Neural cell (in vitro differentiated cells): ENCODE data around the gene UBAP1L.

Experiments used
- CTCF ChIP-seq: fragments of 450-650 bp; IDR thresholded peaks from 2 replicates; pipeline ENCODE4 v1.5.1; 2014; ENCODE audit warnings: antibody characterized with exemption, mild to moderate bottlenecking, moderate library complexity; ENCODE audit not compliant: poor library complexity, severe bottlenecking
- EP300 ChIP-seq: fragments of 450-650 bp; conservative IDR thresholded peaks from 2 replicates; pipeline ENCODE4 v1.6.1; 2014; ENCODE audit warnings: antibody characterized with exemption, mild to moderate bottlenecking, moderate library complexity; ENCODE audit not compliant: poor library complexity, severe bottlenecking
- EZH2 ChIP-seq: fragments of 200-600, 300-800 bp; shearing (Covaris generic), sonication (generic); IDR thresholded peaks from 2 replicates; pipeline ENCODE4 v1.6.1; 2014; ENCODE audit warnings: antibody characterized with exemption, low read length, borderline replicate concordance, mild to moderate bottlenecking; ENCODE audit not compliant: insufficient read depth, poor library complexity, severe bottlenecking
- MXI1 ChIP-seq: fragments of 450-650 bp; conservative IDR thresholded peaks from 2 replicates; pipeline ENCODE4 v1.6.1; 2014; ENCODE audit warnings: antibody characterized with exemption, mild to moderate bottlenecking; ENCODE audit not compliant: poor library complexity, severe bottlenecking
- POLR2AphosphoS5 ChIP-seq: IDR thresholded peaks from 2 replicates; pipeline ENCODE4 v1.6.1; 2012
- RAD21 ChIP-seq: fragments of 450-650 bp; conservative IDR thresholded peaks from 2 replicates; pipeline ENCODE4 v1.6.1; 2014; ENCODE audit warnings: antibody characterized with exemption, mild to moderate bottlenecking, moderate library complexity
- REST ChIP-seq: IDR thresholded peaks from 2 replicates; pipeline ENCODE4 v1.6.1; 2012; ENCODE audit warnings: borderline replicate concordance
- SMC3 ChIP-seq: fragments of 450-650 bp; conservative IDR thresholded peaks from 2 replicates; pipeline ENCODE4 v1.6.1; 2014; ENCODE audit warnings: antibody characterized with exemption, mild to moderate bottlenecking, moderate library complexity; ENCODE audit not compliant: poor library complexity
- TAF1 ChIP-seq: IDR thresholded peaks from 2 replicates; pipeline ENCODE4 v1.6.1; 2012; ENCODE audit warnings: low read depth

GRCh38 chr15:65062726-65063125 is 52.3 kb downstream of the UBAP1L start:
- no peak for TF ChIP-seq TAF1
- TF ChIP-seq POLR2AphosphoS5, result no peak
- TF ChIP-seq CTCF, result no peak
- no peak for TF ChIP-seq EZH2
- no peak for TF ChIP-seq SMC3
- no peak for TF ChIP-seq RAD21
- TF ChIP-seq MXI1, result no peak
- no peak for TF ChIP-seq EP300
- no peak for TF ChIP-seq REST
